Muscle of leg (tissue), 11 donors: Measurements from ENCODE around the gene NRXN3. TPM values are rescaled to one million over a fixed set of nuclear protein-coding genes. Genes with fewer than 3 reads are reported as not detected.

ENCODE experiments used
- DNase-seq: peaks from one replicate; pipeline ENCODE4 v3.0.0; 2013
- H3K27ac ChIP-seq: one replicate; pipeline ENCODE4 v1.5.1; 2013; ENCODE audit warnings: mild to moderate bottlenecking, low read length, control low read depth
- H3K27me3 ChIP-seq: one replicate; pipeline ENCODE4 v1.6.1; 2013; ENCODE audit warnings: low read length; ENCODE audit not compliant: control insufficient read depth, insufficient read depth
- H3K36me3 ChIP-seq: one replicate; pipeline ENCODE4 v1.6.1; 2013; ENCODE audit warnings: low read length; ENCODE audit not compliant: control insufficient read depth, insufficient read depth
- H3K4me1 ChIP-seq: one replicate; pipeline ENCODE4 v1.6.1; 2013; ENCODE audit warnings: low read length; ENCODE audit not compliant: control insufficient read depth, insufficient read depth
- H3K4me3 ChIP-seq: one replicate; pipeline ENCODE4 v1.5.1; 2013; ENCODE audit warnings: low read length, control low read depth
- H3K9me3 ChIP-seq: replicated peaks from 2 replicates; pipeline ENCODE4 v1.6.1; 2013; ENCODE audit warnings: low read depth, low read length; ENCODE audit not compliant: control insufficient read depth
- WGBS: methylation state at CpG from one replicate; pipeline ENCODE4 v1.1.5; 2013; ENCODE audit warnings: missing lambda C conversion rate; ENCODE audit not compliant: insufficient coverage; 5-methylcytosine and 5-hydroxymethylcytosine counted together
- polyA plus RNA-seq, 8 donors: library from polyadenylated mRNA; unstranded; fragments of 120-200 nt; gene quantifications; one replicate each; pipeline versions ENCODE4 v1.2.1 to v1.2.3, GENCODE V29; 2013; ENCODE audit warnings: inconsistent platforms in 1 of 8, low replicate concordance in 1 of 8; ENCODE audit not compliant: insufficient read length in 8 of 8, insufficient read depth in 1 of 8
- total RNA-seq: library from RNA; stranded (reverse); fragments of 120-200 nt; gene quantifications from one replicate; pipeline ENCODE4 v1.2.4, GENCODE V29; 2013

The NRXN3 gene
- total and polyA plus RNA-seq, 9 donors = 0.49 to 1.9 (median 0.69) TPM

GRCh38 chr14:79781882-79782281 lies 1611.7 kb downstream of the NRXN3 start:
- no peak for DNase-seq
- no peaks in the 10 kb centered on the region for H3K36me3 ChIP-seq
- no peaks in the 10 kb centered on the region for H3K9me3 ChIP-seq
- H3K4me1 ChIP-seq = no peaks in the 10 kb centered on the region
- H3K4me3 ChIP-seq = no peak overlapping the region
- H3K27me3 ChIP-seq = no peaks in the 10 kb centered on the region
- 83% methylated on average over 1 of the region's 2 CpGs for WGBS
- H3K27ac ChIP-seq = no peak overlapping the region

DNA sequence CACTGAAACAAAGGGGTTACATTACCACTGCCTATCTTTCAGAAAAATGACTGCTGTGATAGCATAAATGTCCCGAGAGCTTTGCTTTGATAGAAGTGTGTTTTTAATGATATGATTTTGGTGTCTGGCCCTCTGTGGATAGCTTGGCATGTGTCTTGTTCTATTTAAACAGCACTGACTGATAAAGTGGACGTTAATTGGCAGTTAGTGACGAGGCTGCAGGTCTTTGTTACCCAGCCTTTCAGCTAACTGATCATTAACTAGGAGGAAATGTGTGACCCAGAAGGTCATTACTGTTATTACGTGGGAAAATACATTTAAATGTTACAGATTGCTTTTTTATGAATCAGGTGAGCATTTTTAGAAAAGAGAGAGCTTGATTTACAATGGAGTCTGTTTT lies 1612.9 kb downstream of the NRXN3 start:
- Histone ChIP-seq H3K9me3 (no peaks in the 10 kb centered on the region), H3K36me3 (no peaks in the 10 kb centered on the region), H3K27ac (no peak overlapping the region), H3K4me3 (no peak overlapping the region), H3K4me1 (no peaks in the 10 kb centered on the region), H3K27me3 (no peaks in the 10 kb centered on the region)
- WGBS = 100% methylated on average over 1 of the region's 4 CpGs
- DNase-seq = no peak

- no peak overlapping the region for H3K27ac ChIP-seq
- no peaks in the 10 kb centered on the region for H3K4me1 ChIP-seq
- no peaks in the 10 kb centered on the region for H3K36me3 ChIP-seq
- no peak overlapping the region for H3K4me3 ChIP-seq
- no peaks in the 10 kb centered on the region for H3K9me3 ChIP-seq
- no peaks in the 10 kb centered on the region for H3K27me3 ChIP-seq
- WGBS = no CpG with 5 or more reads among the region's 3 CpGs
- DNase-seq = no peak
Observed at GRCh38 chr14:79786522-79786921, 1616.3 kb downstream of the NRXN3 start.

DNA sequence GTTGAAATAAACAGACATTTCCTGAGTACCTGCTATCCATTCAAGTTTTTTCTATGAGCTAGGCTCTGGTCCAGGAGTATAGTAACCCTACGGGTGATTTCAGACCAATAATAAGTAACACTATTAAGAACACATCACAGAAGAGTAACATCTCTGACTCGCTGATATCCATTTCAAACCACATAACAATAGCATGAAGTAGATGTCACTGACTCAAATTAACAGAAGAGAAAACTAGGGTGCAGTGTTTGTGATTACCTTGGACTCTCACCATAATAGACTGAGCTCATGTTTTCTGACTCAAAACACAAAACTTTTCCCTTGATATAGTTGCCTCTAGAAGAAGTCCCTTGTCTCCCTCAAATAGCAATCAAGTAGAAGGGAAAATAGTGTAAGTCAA lies 1618.2 kb downstream of the NRXN3 start:
- Histone ChIP-seq H3K9me3 (no peaks in the 10 kb centered on the region), H3K27ac (no peak overlapping the region), H3K4me3 (no peak overlapping the region), H3K4me1 (no peaks in the 10 kb centered on the region), H3K36me3 (no peaks in the 10 kb centered on the region), H3K27me3 (no peaks in the 10 kb centered on the region)
- WGBS = no CpG with 5 or more reads among the region's 2 CpGs
- no peak for DNase-seq

- no peaks in the 10 kb centered on the region for H3K4me1 ChIP-seq
- no peak for DNase-seq
- H3K27ac ChIP-seq = no peak overlapping the region
- 85% methylated on average over 2 of the region's 5 CpGs for WGBS
- no peaks in the 10 kb centered on the region for H3K9me3 ChIP-seq
- no peaks in the 10 kb centered on the region for H3K27me3 ChIP-seq
- no peak overlapping the region for H3K4me3 ChIP-seq
- H3K36me3 ChIP-seq = no peaks in the 10 kb centered on the region
Observed at GRCh38 chr14:79791055-79791732, 1621.0 kb downstream of the NRXN3 start.

DNA sequence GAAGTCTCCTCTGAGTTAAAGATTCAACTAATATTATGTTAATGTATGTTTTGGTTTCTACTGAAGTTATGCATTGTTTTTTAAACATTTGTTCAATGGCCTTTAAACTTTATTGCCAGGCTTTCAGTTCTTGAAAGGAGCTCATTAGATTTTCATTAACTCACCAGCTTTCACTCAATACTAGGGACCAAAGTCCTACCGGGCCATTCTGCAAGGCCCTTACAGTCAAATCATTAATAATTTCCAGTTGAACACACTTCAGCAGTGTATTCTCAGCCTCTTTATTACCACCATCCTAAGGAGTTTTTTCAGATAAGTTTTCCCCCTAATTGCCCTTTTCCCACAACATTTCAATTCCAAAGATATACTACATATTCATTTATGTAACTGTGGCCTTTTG lies 1631.9 kb downstream of the NRXN3 start:
- Histone ChIP-seq H3K4me1 (peaks cover 2% of the 10 kb centered on the region), H3K9me3 (no peaks in the 10 kb centered on the region), H3K27ac (no peak overlapping the region), H3K4me3 (no peak overlapping the region), H3K36me3 (no peaks in the 10 kb centered on the region), H3K27me3 (no peaks in the 10 kb centered on the region)
- DNase-seq = no peak
- WGBS = 77% methylated on average over 1 of the region's 1 CpG

DNA sequence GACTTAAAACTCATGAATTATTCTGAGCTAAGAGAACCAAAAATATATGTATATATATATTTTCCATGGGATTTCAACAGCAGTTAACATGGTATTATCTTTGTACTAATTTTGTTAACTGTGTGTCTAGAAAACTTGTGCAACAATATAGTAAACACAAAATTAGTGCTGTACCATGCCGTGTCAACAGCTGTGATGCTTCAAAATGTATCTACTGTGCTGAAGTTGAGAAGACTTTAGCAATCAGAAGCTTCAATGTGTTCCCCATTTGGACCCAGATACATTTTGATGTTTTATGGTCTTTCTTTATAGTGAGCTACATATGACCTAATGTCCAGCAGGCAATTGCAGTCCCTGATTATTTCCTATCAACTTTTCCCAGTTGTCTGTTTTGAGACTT lies 1635.5 kb downstream of the NRXN3 start:
- no peaks in the 10 kb centered on the region for H3K36me3 ChIP-seq
- DNase-seq = no peak
- H3K27me3 ChIP-seq = no peaks in the 10 kb centered on the region
- no CpG with 5 or more reads among the region's 1 CpG for WGBS
- H3K9me3 ChIP-seq = no peaks in the 10 kb centered on the region
- H3K4me1 ChIP-seq = no peaks in the 10 kb centered on the region
- no peak overlapping the region for H3K27ac ChIP-seq
- no peak overlapping the region for H3K4me3 ChIP-seq

- DNase-seq = no peak
- H3K36me3 ChIP-seq = no peaks in the 10 kb centered on the region
- no peaks in the 10 kb centered on the region for H3K4me1 ChIP-seq
- H3K27me3 ChIP-seq = no peaks in the 10 kb centered on the region
- WGBS = no CpG with 5 or more reads among the region's 3 CpGs
- no peak overlapping the region for H3K4me3 ChIP-seq
- H3K9me3 ChIP-seq = no peaks in the 10 kb centered on the region
- H3K27ac ChIP-seq = no peak overlapping the region
Observed at GRCh38 chr14:79809849-79810612, 1639.9 kb downstream of the NRXN3 start.

DNA sequence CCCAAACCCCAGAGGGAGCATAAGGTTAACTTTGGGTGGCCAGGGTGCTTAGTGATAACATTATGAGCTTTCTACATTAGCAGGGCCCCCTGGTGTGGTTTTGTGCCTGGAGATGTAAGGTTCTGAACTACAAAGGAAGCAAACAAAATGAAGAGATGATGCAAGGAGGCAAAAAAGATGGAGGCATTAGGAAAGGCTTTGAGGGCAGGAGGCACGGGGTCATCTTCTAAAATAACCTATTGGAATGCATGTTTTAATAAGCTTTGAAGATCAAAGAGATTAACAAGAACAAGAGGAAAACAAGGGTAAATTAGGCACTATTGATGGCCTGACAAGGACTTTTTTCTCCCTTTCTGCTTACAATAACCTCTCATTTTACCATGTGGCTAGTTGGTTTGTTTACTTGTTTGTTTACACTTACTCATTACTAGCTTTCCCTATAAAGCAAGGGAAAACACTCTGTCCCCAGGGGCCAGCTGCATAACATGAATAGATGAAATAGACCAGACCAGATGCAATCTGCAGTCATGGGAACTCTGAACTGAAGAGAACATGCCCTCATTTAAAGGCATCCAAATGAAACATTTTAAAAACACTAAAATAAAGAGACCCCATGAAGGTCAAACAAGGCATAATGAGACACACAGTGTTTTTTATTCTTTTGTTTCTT lies 1650.8 kb downstream of the NRXN3 start:
- Histone ChIP-seq H3K36me3 (no peaks in the 10 kb centered on the region), H3K4me1 (no peaks in the 10 kb centered on the region), H3K9me3 (no peaks in the 10 kb centered on the region), H3K27ac (no peak overlapping the region), H3K27me3 (no peaks in the 10 kb centered on the region), H3K4me3 (no peak overlapping the region)
- no CpG with 5 or more reads among the region's 1 CpG for WGBS
- DNase-seq = no peak

- DNase-seq = no peak
- Histone ChIP-seq H3K36me3 (no peaks in the 10 kb centered on the region), H3K9me3 (no peaks in the 10 kb centered on the region), H3K4me1 (no peaks in the 10 kb centered on the region), H3K4me3 (no peak overlapping the region), H3K27ac (no peak overlapping the region), H3K27me3 (no peaks in the 10 kb centered on the region)
- no CpG with 5 or more reads among the region's 2 CpGs for WGBS
Observed at GRCh38 chr14:79822034-79822433, 1651.9 kb downstream of the NRXN3 start.
